GM12872 (cell line): ENCODE data around the gene PEF1.
A peak's percentile ranks its signal among the peaks of the same experiment; 100 is the strongest.

Source experiments
- TF ChIP-seq, protein P1 (sequence below): IDR thresholded peaks from 3 replicates; pipeline ENCODE4 v1.5.1; 2011; ENCODE audit warnings: low read depth, mild to moderate bottlenecking, low read length, moderate library complexity; ENCODE audit not compliant: insufficient read depth

PEF1 gene

DNA sequence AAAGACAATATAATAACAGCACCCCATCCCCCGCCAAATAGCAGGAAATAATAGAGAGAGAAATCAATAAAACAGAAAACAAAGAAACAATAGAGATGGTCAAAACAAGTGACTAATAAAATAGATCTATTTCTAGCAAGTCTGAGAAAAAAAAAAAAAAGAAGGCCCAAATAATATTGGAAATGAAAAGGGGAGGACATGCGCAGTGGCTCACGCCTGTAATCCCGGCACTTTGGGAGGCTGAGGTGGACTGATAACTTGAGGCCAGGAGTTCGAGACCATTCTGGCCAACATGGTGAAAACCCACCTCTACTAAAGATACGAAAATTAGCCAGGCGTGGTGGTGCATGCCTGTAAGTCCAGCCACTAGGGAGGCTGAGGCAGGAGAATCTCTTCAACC lies 45.7 kb downstream of the PEF1 start:
- TF ChIP-seq, protein P1, sequence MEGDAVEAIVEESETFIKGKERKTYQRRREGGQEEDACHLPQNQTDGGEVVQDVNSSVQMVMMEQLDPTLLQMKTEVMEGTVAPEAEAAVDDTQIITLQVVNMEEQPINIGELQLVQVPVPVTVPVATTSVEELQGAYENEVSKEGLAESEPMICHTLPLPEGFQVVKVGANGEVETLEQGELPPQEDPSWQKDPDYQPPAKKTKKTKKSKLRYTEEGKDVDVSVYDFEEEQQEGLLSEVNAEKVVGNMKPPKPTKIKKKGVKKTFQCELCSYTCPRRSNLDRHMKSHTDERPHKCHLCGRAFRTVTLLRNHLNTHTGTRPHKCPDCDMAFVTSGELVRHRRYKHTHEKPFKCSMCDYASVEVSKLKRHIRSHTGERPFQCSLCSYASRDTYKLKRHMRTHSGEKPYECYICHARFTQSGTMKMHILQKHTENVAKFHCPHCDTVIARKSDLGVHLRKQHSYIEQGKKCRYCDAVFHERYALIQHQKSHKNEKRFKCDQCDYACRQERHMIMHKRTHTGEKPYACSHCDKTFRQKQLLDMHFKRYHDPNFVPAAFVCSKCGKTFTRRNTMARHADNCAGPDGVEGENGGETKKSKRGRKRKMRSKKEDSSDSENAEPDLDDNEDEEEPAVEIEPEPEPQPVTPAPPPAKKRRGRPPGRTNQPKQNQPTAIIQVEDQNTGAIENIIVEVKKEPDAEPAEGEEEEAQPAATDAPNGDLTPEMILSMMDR: no peak

DNA sequence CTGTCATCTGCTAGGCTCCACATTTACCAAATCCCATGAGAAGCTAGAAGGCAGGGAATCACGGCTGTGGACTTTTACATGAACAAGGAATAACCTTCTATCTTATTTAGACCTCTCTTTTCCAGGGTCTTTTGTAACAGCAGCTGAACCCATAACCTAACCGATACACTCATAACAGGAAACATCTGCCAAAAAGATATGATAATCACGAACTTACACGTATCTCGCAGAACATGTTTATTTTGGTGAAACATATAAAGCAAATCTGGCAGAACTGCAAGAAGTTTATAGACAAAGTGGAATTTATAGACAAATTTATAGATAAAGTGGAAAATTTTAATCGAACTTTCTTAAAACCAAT lies 48.0 kb downstream of the PEF1 start:
- TF ChIP-seq, protein P1: no peak

DNA sequence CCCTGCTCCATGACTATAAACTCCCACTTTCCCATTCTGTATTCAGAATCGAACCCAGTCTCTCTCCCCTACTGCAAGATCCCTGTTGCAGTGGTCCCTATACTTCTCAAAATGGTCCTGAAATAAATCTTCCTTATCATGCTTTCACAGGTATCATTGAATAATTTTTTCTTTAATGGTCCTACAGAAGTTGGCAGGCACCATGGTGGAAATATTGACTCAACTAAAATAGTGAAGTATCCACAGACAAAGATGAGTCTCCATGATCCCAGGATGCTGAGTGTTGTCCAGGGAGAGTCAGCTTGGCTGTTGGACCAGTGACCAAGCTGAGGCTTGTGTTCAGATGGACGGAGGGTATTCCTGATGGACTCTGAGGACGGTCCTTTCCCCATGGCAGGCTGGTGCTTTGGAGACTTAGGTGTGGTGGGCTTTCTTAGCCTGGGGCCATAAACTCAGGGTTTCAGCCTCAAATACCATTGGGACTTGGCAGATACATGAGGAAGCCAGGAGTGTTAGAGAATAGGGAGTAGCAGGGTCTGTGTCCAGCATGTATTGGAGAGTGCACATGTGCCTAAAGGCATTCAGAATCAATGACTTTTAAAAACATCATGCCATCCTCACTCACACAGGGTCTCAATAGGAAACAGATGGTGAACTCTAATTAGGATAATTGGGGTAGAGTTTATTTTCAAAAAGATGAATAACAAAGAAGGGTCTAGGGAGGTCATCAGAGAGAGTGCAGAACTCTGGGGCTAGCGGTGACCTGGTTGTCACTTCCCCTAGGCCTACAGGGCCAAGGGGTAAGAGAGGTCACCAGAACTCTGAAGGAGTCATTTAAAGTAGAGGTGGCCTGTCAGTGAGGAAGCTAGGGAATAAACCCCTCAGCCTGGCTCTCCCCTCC lies 48.6 kb downstream of the PEF1 start:
- TF ChIP-seq, protein P1: no peak

DNA sequence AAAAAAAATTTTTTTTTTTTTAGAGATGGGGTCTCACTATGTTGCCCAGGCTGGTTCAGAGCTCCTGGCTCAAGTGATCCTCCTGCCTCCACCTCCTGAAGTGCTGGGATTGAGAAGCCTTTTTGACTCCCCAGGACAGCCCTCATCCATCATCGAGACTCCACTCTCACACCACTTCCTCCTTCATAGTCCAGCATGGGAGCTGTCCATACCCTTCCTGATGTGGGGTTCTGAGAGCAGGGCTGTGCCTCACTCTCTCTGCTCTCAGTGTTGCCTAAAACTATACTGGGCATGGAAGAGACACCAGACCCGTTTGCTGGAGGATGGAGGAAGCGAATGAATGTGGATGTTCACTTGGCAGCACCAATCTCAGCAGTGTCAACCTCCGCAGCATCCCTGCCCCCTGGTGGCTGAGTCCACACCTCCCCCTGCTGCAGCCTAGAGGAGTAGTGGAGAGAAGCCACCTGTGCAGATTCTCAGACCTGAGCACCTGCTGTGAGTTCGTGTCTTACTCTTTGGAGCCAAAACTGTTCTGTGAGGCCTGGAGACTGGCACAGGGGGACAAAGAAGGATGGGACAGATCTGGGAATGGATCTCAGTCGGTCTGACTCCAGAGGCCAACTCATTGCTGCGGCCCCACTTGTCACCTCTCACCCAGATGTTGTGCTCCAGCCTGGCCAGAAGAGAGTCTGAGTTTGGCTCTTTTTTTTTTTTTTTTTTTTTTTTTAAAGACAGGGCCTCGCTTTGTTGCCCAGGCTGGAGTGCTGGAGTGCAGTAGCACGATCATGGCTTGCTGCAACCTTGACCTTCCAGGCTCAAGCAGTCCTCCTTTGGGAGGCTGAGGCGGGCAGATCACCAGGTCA lies 50.7 kb downstream of the PEF1 start:
- TF ChIP-seq, protein P1: peak; percentile 98

DNA sequence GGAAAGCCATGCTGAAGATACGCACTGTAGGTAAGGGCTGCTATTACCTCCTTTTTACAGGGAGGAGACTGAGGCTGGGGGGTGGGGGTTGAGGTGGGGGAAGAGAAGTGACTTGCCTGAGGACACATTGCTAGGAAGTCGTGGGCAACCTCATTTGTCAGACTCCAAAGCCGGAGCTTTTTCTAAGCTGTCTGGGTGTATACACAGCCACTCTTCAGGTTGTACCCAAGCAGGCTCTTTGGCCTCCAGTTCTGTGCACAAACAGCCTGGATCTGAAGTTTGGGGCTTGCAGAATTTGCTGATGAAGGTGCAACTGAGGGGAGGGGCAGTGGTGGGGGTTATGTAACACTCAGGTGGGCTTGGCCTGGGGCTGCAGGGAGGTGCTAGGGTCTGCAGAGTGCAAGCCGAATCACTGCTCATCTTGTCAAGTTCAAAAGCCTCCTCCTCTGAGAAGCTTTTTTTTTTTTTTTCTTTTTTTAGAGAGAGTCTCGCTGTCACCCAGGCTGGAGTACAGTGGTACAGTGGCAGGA lies 51.5 kb downstream of the PEF1 start:
- TF ChIP-seq, protein P1: no peak

DNA sequence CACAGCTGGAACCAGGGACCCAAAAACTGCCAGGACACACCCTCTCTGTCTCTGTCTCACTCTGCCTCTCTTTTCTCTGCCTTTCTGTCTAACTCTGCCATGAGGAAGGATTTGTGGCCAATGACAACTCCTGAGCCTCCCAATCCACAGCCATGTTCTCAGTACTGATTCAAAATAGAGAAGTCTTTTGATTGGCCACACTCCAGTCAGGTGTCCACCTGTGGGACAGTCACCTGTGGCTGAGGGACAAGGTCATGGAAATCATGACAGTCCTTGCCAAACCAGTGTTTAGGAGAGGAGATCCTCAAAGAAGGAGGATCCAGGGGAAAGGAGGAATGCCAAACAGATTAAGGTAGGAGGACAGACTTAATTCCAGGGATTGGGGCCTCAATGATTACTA lies 52.5 kb downstream of the PEF1 start:
- TF ChIP-seq, protein P1: no peak

DNA sequence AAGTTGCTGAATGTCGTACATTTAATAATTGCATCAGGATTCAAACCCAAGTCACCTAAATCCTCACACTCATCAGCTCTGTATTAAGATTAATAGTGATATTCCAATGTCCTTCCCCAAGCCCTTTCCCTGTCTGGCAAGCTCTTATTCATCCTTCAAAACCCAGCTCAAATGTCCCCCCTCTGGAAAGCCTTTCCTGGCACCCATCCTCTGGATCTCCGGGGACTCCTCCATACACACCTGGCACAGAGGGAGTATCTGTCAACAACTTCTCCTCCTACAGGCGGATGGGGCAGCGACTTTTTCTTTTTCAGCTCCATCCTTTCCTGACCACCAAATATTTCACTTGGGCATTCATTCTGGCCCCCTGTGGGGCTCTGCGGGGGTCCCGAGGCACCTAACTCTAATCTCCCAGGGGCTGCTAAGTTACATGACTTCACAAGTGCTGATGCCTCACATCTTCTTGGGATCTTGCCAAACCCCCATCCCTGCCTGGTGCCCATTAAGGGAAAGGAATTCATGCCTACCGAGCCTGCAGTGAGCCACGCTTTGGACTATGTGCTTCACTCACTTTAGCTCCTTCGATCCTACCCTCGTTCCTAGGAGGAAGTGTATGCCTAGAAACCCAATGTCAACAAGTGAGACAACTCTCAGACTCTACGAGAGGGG lies 53.1 kb downstream of the PEF1 start:
- TF ChIP-seq, protein P1: no peak
